IMR-90 (cell line): Measurements from ENCODE around the gene CACNA2D3. TPM values are rescaled to one million over a fixed set of nuclear protein-coding genes. Genes with fewer than 3 reads are reported as not detected.

ENCODE experiments used
- ATAC-seq: fragments of 200-7000 bp; cut with Tn5 transposase; 2 replicates; pipeline ENCODE4 v1.9.1; 2020; ENCODE audit warnings: low read depth, mild to moderate bottlenecking, moderate library complexity
- BruUV-seq: library from RNA; stranded (reverse); fragments of 400-500 nt; replicated peaks from 2 replicates; lab custom pipeline; 2021; lab: Mats Ljungman, UMichigan
- CTCF ChIA-PET: fragments of 300-600 bp; formaldehyde crosslinking; extraction: SDS; loops from one replicate; lab custom pipeline; 2021; ENCODE audit warnings: antibody characterized with exemption; lab: Yijun Ruan, JAX
- POLR2A ChIA-PET: fragments of 300-600 bp; sonication (Branson Sonifier 250); formaldehyde crosslinking; loops from one replicate; lab custom pipeline; 2022; ENCODE audit warnings: antibody characterized with exemption; ENCODE audit not compliant: unreplicated experiment; lab: Charles Lee
- DNase-seq: peaks from one replicate; pipeline ENCODE4 v3.0.0; 2013
- H2AFZ ChIP-seq: replicated peaks from 2 replicates; pipeline ENCODE3; 2013; ENCODE audit warnings: low read length, mild to moderate bottlenecking; ENCODE audit not compliant: poor library complexity
- H2AK5ac ChIP-seq: 2 replicates; pipeline ENCODE4 v1.6.1; 2013; ENCODE audit warnings: low read depth, low read length, inconsistent platforms
- H2AK9ac ChIP-seq: replicated peaks from 2 replicates; pipeline ENCODE3; 2013; ENCODE audit warnings: mild to moderate bottlenecking, low read depth, low read length, moderate library complexity; ENCODE audit not compliant: poor library complexity
- H2BK120ac ChIP-seq: 2 replicates; pipeline ENCODE4 v1.6.1; 2013; ENCODE audit warnings: low read depth, low read length, inconsistent platforms
- H2BK15ac ChIP-seq: 3 replicates; pipeline ENCODE4 v1.6.1; 2013; ENCODE audit warnings: low read depth, low read length, inconsistent platforms
- H2BK20ac ChIP-seq: 2 replicates; pipeline ENCODE4 v1.6.1; 2013; ENCODE audit warnings: low read depth, mild to moderate bottlenecking, inconsistent platforms, low read length, moderate library complexity
- H2BK5ac ChIP-seq: 2 replicates; pipeline ENCODE4 v1.6.1; 2013; ENCODE audit warnings: mild to moderate bottlenecking, low read depth, low read length, inconsistent platforms; ENCODE audit not compliant: poor library complexity, severe bottlenecking
- H3K14ac ChIP-seq: replicated peaks from 2 replicates; pipeline ENCODE4 v1.6.1; 2013; ENCODE audit warnings: low read depth, low read length, inconsistent platforms
- H3K18ac ChIP-seq: 2 replicates; pipeline ENCODE4 v1.6.1; 2013; ENCODE audit warnings: low read depth, low read length, control low read depth
- H3K23ac ChIP-seq: 2 replicates; pipeline ENCODE4 v1.6.1; 2013; ENCODE audit warnings: low read depth, low read length, inconsistent platforms
- H3K27ac ChIP-seq: 2 replicates; pipeline ENCODE4 v1.5.1; 2013; ENCODE audit warnings: mild to moderate bottlenecking, control low read depth, low read length; ENCODE audit not compliant: insufficient read depth
- H3K27me3 ChIP-seq: 2 replicates; pipeline ENCODE4 v1.6.1; 2013; ENCODE audit warnings: low read length; ENCODE audit not compliant: control insufficient read depth, insufficient read depth
- H3K36me3 ChIP-seq: 2 replicates; pipeline ENCODE4 v1.6.1; 2013; ENCODE audit warnings: low read length, mixed read lengths; ENCODE audit not compliant: control insufficient read depth, insufficient read depth
- H3K4ac ChIP-seq: 2 replicates; pipeline ENCODE4 v1.6.1; 2013; ENCODE audit warnings: low read depth, low read length, inconsistent platforms
- H3K4me1 ChIP-seq: 2 replicates; pipeline ENCODE4 v1.6.1; 2013; ENCODE audit warnings: low read length, mixed read lengths; ENCODE audit not compliant: control insufficient read depth, insufficient read depth
- H3K4me2 ChIP-seq: 2 replicates; pipeline ENCODE4 v1.6.1; 2013; ENCODE audit warnings: low read depth, mild to moderate bottlenecking, control low read depth, low read length, moderate library complexity
- H3K4me3 ChIP-seq: 2 replicates; pipeline ENCODE4 v1.5.1; 2013; ENCODE audit warnings: low read depth, mild to moderate bottlenecking, control low read depth, low read length, moderate library complexity; ENCODE audit not compliant: insufficient read depth
- H3K56ac ChIP-seq: 2 replicates; pipeline ENCODE4 v1.6.1; 2013; ENCODE audit warnings: low read length, inconsistent platforms; ENCODE audit not compliant: insufficient read depth; ENCODE audit errors: extremely low read depth
- H3K79me1 ChIP-seq, 2 experiments: 2 replicates each; pipeline ENCODE4 v1.6.1; 2013; ENCODE audit warnings: low read length in 2 of 2, inconsistent platforms in 1 of 2, low read depth in 1 of 2
- H3K9ac ChIP-seq: 2 replicates; pipeline ENCODE4 v1.6.1; 2013; ENCODE audit warnings: low read depth, low read length, control low read depth
- H3K9me1 ChIP-seq: 2 replicates; pipeline ENCODE4 v1.6.1; 2013; ENCODE audit warnings: low read length, inconsistent platforms; ENCODE audit not compliant: insufficient read depth
- H3K9me3 ChIP-seq: 2 replicates; pipeline ENCODE4 v1.6.1; 2013; ENCODE audit warnings: low read length; ENCODE audit not compliant: control insufficient read depth, insufficient read depth
- H4K20me1 ChIP-seq: 2 replicates; pipeline ENCODE4 v1.6.1; 2013; ENCODE audit warnings: low read length, inconsistent platforms; ENCODE audit not compliant: insufficient read depth
- H4K5ac ChIP-seq: 2 replicates; pipeline ENCODE4 v1.6.1; 2013; ENCODE audit warnings: mild to moderate bottlenecking, low read depth, low read length, control low read depth
- H4K8ac ChIP-seq, 2 experiments: 2 replicates each; pipeline ENCODE4 v1.6.1; 2013; ENCODE audit warnings: low read depth in 2 of 2, low read length in 2 of 2, control low read depth in 1 of 2, inconsistent platforms in 1 of 2
- H4K91ac ChIP-seq: 2 replicates; pipeline ENCODE4 v1.6.1; 2013; ENCODE audit warnings: low read depth, low read length, inconsistent platforms; ENCODE audit not compliant: insufficient read depth
- BHLHE40 ChIP-seq: fragments of 150-350 bp; IDR thresholded peaks from 2 replicates; pipeline ENCODE4 v1.6.1; 2016; ENCODE audit warnings: mild to moderate bottlenecking, low read depth, low read length
- CHD1 ChIP-seq: IDR thresholded peaks from 2 replicates; pipeline ENCODE4 v1.6.1; 2012; ENCODE audit warnings: low read depth, low read length, improper control_type of control experiment
- POLR2A ChIP-seq: IDR thresholded peaks from 2 replicates; pipeline ENCODE4 v1.6.1; 2012; ENCODE audit warnings: mild to moderate bottlenecking, low read depth, low read length
- WGBS, 2 experiments: methylation state at CpG; one replicate each; pipeline versions ENCODE4 v1.1.5 to v1.1.7; 2013; ENCODE audit warnings: missing lambda C conversion rate in 2 of 2; ENCODE audit not compliant: insufficient read length in 1 of 2; ENCODE audit errors: extremely low coverage in 2 of 2; 5-methylcytosine and 5-hydroxymethylcytosine counted together
- dilution Hi-C: fragments of 300-500 bp; cut with HindIII; formaldehyde crosslinking; loops from one replicate; pipeline ENCODE4 v1.14.3; 2018; ENCODE audit warnings: low sequenced_read_pairs; ENCODE audit not compliant: unreplicated experiment
- in situ Hi-C: fragments of 300-500 bp; cut with MboI; formaldehyde crosslinking; loops from 3 replicates; pipeline ENCODE4 v1.14.3; 2019; ENCODE audit warnings: low sequenced_read_pairs, inconsistent platforms, mixed read lengths
- intact Hi-C: fragments of 100-400 bp; cut with micrococcal nuclease; formaldehyde crosslinking; loops from 2 replicates; pipeline ENCODE4 v1.10.0; 2022
- polyA plus RNA-seq, 3 experiments: library from polyadenylated mRNA; depleted of rRNA; stranded (reverse); fragments of >200 nt; gene quantifications; 2 replicates each; pipeline ENCODE4 v1.2.3, GENCODE V29; 2012; ENCODE audit warnings: low replicate concordance in 1 of 3
- total RNA-seq: library from RNA; depleted of rRNA; stranded (reverse); fragments of >200 nt; gene quantifications from 2 replicates; pipeline ENCODE4 v1.2.3, GENCODE V29; 2012
- TF ChIP-seq, protein P1 (sequence below): fragments of 150-350 bp; IDR thresholded peaks from 2 replicates; pipeline ENCODE4 v1.6.1; 2016; ENCODE audit warnings: low read depth, mild to moderate bottlenecking, low read length, moderate library complexity, borderline replicate concordance

CACNA2D3 gene
- total and polyA plus RNA-seq, 2 of the 4 experiments (the other 2 are of a cell fraction): 0.36 to 0.41 TPM

DNA sequence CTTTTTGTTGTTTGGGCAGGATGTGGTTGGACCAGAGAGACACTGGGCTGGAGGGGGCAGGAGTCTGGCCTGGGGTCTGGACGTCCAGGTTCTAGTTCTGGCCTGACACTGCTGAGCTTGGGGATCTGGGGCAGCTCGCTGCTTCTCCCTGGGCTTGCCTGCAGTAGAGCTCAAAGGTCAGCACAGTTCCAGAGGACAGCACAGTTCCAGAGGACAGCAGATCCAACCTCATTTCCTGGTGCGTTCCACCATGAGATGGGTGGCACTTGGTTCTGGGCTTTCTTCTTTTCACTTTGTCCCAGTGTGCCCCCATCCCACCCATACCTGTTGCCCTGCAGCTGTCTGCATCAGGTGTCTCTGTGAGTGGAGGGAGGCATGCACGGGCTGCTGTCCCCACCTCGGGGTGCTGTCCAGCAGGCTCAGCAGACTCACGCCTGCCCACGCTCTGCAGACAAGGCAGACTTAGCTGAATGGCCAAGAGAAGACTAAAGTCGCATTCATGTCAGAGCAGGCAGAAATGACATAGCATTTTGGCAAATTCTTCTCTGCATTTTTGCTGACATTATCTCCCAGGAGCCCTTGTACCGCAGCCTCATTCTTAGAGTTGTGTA is 16.7 kb downstream of the CACNA2D3 start:
- dilution Hi-C loops: no loop called here
- Histone ChIP-seq H2BK20ac (no peak overlapping the region), H3K23ac (no peak overlapping the region), H3K4me3 (no peak overlapping the region), H3K27me3 (no peaks in the 10 kb centered on the region), H3K56ac (no peak overlapping the region), H2BK120ac (no peak overlapping the region), H3K36me3 (no peaks in the 10 kb centered on the region), H3K4me2 (no peak overlapping the region), H2BK15ac (no peak overlapping the region), H3K18ac (no peak overlapping the region), H2AFZ (no peak overlapping the region), H3K14ac (no peak overlapping the region), H4K5ac (no peak overlapping the region), H2AK5ac (no peak overlapping the region), H4K20me1 (no peaks in the 10 kb centered on the region), H3K9me1 (no peaks in the 10 kb centered on the region), H2BK5ac (no peak overlapping the region), H4K91ac (no peak overlapping the region), H3K4me1 (no peaks in the 10 kb centered on the region), H3K27ac (no peak overlapping the region), H3K9ac (no peak overlapping the region), H3K79me1 (no peaks in the 10 kb centered on the region), H4K8ac (no peak overlapping the region), H2AK9ac (no peak overlapping the region), H3K4ac (no peak overlapping the region), H3K9me3 (no peaks in the 10 kb centered on the region)
- ChIA-PET CTCF (no interaction called here), POLR2A (no interaction called here)
- DNase-seq: no peak
- intact Hi-C loops: no loop called here
- BruUV-seq: no TSS peak
- WGBS, 2 experiments: no CpG with 5 or more reads among the region's 9 CpGs
- TF ChIP-seq CHD1 (no peak), BHLHE40 (no peak), POLR2A (no peak)
- TF ChIP-seq, protein P1, sequence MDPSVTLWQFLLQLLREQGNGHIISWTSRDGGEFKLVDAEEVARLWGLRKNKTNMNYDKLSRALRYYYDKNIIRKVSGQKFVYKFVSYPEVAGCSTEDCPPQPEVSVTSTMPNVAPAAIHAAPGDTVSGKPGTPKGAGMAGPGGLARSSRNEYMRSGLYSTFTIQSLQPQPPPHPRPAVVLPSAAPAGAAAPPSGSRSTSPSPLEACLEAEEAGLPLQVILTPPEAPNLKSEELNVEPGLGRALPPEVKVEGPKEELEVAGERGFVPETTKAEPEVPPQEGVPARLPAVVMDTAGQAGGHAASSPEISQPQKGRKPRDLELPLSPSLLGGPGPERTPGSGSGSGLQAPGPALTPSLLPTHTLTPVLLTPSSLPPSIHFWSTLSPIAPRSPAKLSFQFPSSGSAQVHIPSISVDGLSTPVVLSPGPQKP: no peak
- no peak for ATAC-seq
- in situ Hi-C loops: no loop called here
